Vagina (tissue), 2 donors: Measurements from ENCODE around the gene CORO6. TPM values are rescaled to one million over a fixed set of nuclear protein-coding genes. Genes with fewer than 3 reads are reported as not detected.
A peak's percentile ranks its signal among the peaks of the same experiment; 100 is the strongest.

ENCODE experiments used
- DNase-seq, 2 donors: peaks; one replicate each; pipeline ENCODE4 v3.0.0-alpha.2; 2017; ENCODE audit errors: extremely low spot score in 2 of 2
- H3K27ac ChIP-seq: fragments of 200-600 bp; sonication (generic); one replicate; pipeline ENCODE4 v1.5.1; 2019
- H3K27me3 ChIP-seq: fragments of 200-600 bp; sonication (generic); one replicate; pipeline ENCODE4 v1.5.1; 2019
- H3K36me3 ChIP-seq, 2 donors: fragments of 200-600 bp; sonication (generic); one replicate each; pipeline ENCODE4 v1.5.1; 2017 to 2019
- H3K4me1 ChIP-seq: fragments of 200-600 bp; sonication (generic); one replicate; pipeline ENCODE4 v1.5.1; 2019
- H3K4me3 ChIP-seq, 2 donors: fragments of 200-600 bp; sonication (generic); 1 replicate in 1 of 2; 2 replicates in 1 of 2; pipeline ENCODE4 v1.5.1; 2016 to 2019
- H3K9me3 ChIP-seq: fragments of 200-600 bp; sonication (generic); one replicate; pipeline ENCODE4 v1.5.1; 2019
- CTCF ChIP-seq, 3 experiments: fragments of 450-650 bp in 2 of 3; fragments of 200-600 bp in 1 of 3; sonication (generic) in 1 of 3; IDR thresholded peaks; one replicate each; pipeline ENCODE4 v1.5.1; 2017 to 2019; ENCODE audit warnings: antibody characterized with exemption in 3 of 3, mild to moderate bottlenecking in 2 of 3, moderate library complexity in 2 of 3
- POLR2A ChIP-seq, 2 donors: fragments of 450-650 bp; IDR thresholded peaks; one replicate each; pipeline ENCODE4 v1.6.1; 2017; ENCODE audit warnings: antibody characterized with exemption in 2 of 2, mild to moderate bottlenecking in 2 of 2, moderate library complexity in 2 of 2
- POLR2AphosphoS5 ChIP-seq, 2 donors: sonication (generic); formaldehyde crosslinking; IDR thresholded peaks; one replicate each; pipeline ENCODE4 v1.9.0; 2017; ENCODE audit warnings: antibody characterized with exemption in 2 of 2, mild to moderate bottlenecking in 2 of 2, low read depth in 1 of 2; ENCODE audit not compliant: insufficient read depth in 1 of 2
- intact Hi-C: fragments of 100-400 bp; cut with DNase I; formaldehyde crosslinking; loops from one replicate; pipeline ENCODE4 v1.15.1; 2023
- total RNA-seq: library from RNA; depleted of rRNA; stranded (reverse); fragments of >200 nt; gene quantifications from one replicate; pipeline ENCODE4 v1.2.3, GENCODE V29; 2016

The CORO6 gene
- total RNA-seq, 1 donor from 2014 or later = 23.6 TPM

DNA sequence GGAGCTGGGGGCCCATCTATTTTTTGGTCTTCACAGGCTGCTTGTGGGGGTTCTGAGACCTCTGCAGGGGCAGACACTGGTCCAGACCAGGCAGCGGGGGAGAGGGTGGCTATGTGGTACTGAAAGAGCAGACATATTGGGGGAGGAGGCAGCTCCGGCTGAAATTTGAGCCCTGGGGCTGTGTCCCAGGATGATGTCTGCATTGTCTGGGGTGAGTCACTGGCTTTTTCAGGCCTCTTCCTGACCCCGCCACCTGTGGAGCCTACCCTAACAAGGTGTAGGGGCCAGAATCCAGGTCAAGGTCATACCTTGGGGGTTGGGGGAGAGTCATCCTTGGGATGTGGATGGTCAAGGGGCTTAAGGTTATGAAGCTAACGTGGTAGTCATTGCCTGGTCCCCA is 2.4 kb downstream of the CORO6 start:
- Histone ChIP-seq H3K27ac (no peak overlapping the region), H3K4me3 (no peak overlapping the region), H3K27me3 (no peaks in the 10 kb centered on the region), H3K36me3 (no peaks in the 10 kb centered on the region), H3K9me3 (no peaks in the 10 kb centered on the region), H3K4me1 (peaks cover 60% of the 10 kb centered on the region)
- intact Hi-C loops = no loop called here
- no peak for TF ChIP-seq CTCF (IDR thresholded peaks at IDR 0.05)
- no peak for TF ChIP-seq POLR2A (IDR thresholded peaks at IDR 0.05)
- no peak for TF ChIP-seq POLR2AphosphoS5 (IDR thresholded peaks at IDR 0.05; ENCODE audit: insufficient read depth in 1 of 2, low read depth in 1 of 2)
- DNase-seq = no peak

GRCh38 chr17:29619251-29619650 is 3.5 kb downstream of the CORO6 start:
- H3K36me3 ChIP-seq = no peaks in the 10 kb centered on the region
- no peak overlapping the region for H3K4me3 ChIP-seq
- no peaks in the 10 kb centered on the region for H3K27me3 ChIP-seq
- H3K4me1 ChIP-seq = peaks cover 63% of the 10 kb centered on the region
- intact Hi-C loops = loop anchor here (5.0 kb wide), 1 partner anchor 37 kb away; no protein-coding TSS in a partner anchor
- no peaks in the 10 kb centered on the region for H3K9me3 ChIP-seq
- TF ChIP-seq CTCF (IDR thresholded peaks at IDR 0.05) (no peak), POLR2AphosphoS5 (IDR thresholded peaks at IDR 0.05; ENCODE audit: insufficient read depth in 1 of 2, low read depth in 1 of 2) (no peak), POLR2A (IDR thresholded peaks at IDR 0.05) (no peak)
- no peak overlapping the region for H3K27ac ChIP-seq
- no peak for DNase-seq

DNA sequence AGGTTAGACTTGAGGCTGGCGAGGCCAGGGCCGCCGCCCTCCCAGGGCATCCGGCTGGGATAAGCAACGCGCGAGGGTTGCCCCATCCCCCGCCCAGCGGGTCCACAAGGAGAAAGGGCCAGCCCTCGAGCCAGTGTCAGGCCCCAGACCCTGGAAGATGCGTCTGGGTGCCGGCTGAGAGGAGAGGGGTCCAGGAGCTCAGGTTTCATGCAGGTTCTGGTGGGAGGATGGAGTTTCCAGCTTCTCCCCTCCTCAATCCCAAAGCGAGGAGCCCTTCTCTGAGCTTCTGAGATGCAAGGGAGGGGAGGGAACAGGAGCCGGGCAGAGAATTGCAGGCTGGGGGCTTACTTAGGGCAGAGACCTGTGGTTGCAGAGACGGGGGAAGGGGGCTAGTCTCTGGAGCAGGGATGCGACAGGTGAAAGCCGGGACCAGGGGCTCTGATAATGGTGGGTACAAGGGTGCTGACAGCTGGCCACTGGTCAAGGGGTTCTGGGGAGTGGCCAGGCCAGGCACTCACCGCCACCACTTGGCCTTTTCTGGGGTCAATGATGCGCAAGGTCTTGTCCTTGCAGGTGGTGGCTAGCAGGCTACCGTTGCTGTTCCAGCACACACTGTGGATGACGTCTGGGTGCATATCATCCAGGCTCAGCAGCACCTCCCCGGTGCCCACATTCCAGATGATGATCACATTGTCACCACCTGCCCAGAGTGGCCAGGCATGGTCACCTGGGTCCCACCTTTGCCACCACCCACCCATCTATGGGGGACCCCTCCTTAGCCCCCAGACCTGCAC is 4.2 kb downstream of the CORO6 start:
- Histone ChIP-seq H3K27ac (peak overlapping the region; percentile 52), H3K9me3 (no peaks in the 10 kb centered on the region), H3K4me1 (peaks cover 71% of the 10 kb centered on the region), H3K36me3 (no peaks in the 10 kb centered on the region), H3K4me3 (peak overlapping the region; percentile 39 to 43), H3K27me3 (no peaks in the 10 kb centered on the region)
- no peak for TF ChIP-seq CTCF (IDR thresholded peaks at IDR 0.05)
- no peak for TF ChIP-seq POLR2AphosphoS5 (IDR thresholded peaks at IDR 0.05; ENCODE audit: insufficient read depth in 1 of 2, low read depth in 1 of 2)
- intact Hi-C loops = loop anchor here (5.0 kb wide), 1 partner anchor 36 kb away; no protein-coding TSS in a partner anchor
- DNase-seq = no peak

DNA sequence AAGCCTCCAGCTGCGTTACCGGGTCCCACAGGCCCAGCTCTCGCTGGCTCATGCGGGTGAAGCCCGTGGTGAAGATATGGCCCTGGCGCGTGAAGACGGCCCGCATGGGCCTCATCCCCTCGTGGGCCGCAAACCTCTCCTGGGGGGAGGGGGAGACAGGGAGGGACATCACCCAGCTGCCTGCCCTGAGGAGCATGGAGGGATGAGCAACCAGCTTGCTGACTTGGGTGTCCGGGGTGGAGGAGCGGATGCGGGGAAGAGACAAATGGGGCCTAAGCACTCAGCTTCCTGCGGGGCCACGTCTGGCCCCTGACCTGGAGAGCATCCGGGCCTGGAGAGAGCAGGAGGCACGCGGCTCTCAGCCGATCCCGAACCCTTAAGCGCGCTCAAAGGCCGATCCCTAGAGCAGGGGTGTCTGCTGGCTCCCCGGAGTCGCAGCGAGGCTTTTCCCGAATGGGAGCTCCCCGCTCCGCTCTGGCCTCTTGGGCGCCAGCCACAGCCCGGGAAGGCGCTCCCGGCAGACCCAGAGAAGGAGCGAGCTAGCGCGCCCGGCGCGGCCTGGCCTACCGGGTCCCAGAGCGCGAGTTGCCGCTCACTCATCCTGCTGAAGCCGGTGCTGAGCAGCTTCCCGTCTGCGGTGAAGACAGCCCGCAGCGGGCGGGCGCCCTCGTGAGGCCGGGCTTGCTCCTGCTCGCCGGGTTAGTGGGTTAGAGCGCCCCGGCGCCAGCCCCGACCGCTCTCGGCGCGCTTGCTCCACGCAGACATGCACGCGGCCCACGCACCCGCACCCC is 5.0 kb downstream of the CORO6 start:
- intact Hi-C loops = loop anchor here (5.0 kb wide), 1 partner anchor 35 kb away; no protein-coding TSS in a partner anchor
- Histone ChIP-seq H3K9me3 (no peaks in the 10 kb centered on the region), H3K27me3 (no peaks in the 10 kb centered on the region), H3K36me3 (no peaks in the 10 kb centered on the region), H3K27ac (peak overlapping the region; percentile 52), H3K4me3 (peak overlapping the region; percentile 39 to 43), H3K4me1 (peaks cover 69% of the 10 kb centered on the region)
- peak in 1 of 2 donors; percentile 87 for DNase-seq
- TF ChIP-seq POLR2AphosphoS5 (IDR thresholded peaks at IDR 0.05; ENCODE audit: insufficient read depth in 1 of 2, low read depth in 1 of 2) (peak; percentile 13 to 39), POLR2A (IDR thresholded peaks at IDR 0.05) (no peak), CTCF (IDR thresholded peaks at IDR 0.05) (peak in 2 of 3 experiments; percentile 54 to 62)
